HG02759 (cell line): ENCODE measurements around the gene PLSCR2.
"Not testable (repeated sequence)": the region's sequence is repeated elsewhere in the genome, so short reads cannot be mapped to it uniquely, and the experiment has no call there.

Experiments
- ATAC-seq: cut with Tn5 transposase; IDR thresholded peaks from one replicate; pipeline ENCODE4 v1.9.1; 2021; ENCODE audit warnings: mild to moderate bottlenecking, moderate library complexity; ENCODE audit not compliant: unreplicated experiment

PLSCR2 gene

GRCh38 chr3:146421819-146422759 is 47.3 kb downstream of the PLSCR2 start:
- no peak for ATAC-seq

- ATAC-seq: no peak
Observed at GRCh38 chr3:146416366-146416765, 53.0 kb downstream of the PLSCR2 start.

- no peak for ATAC-seq
Observed at GRCh38 chr3:146414010-146414409, 55.4 kb downstream of the PLSCR2 start.

- not testable (repeated sequence) for ATAC-seq
Observed at GRCh38 chr3:146412711-146413110, 56.6 kb downstream of the PLSCR2 start.

- no peak for ATAC-seq
Observed at GRCh38 chr3:146407956-146408355, 61.4 kb downstream of the PLSCR2 start.

- no peak for ATAC-seq
Observed at GRCh38 chr3:146404436-146404835, 64.9 kb downstream of the PLSCR2 start.

GRCh38 chr3:146403792-146404191 is 65.6 kb downstream of the PLSCR2 start:
- no peak for ATAC-seq

GRCh38 chr3:146396792-146397191 is 72.6 kb downstream of the PLSCR2 start:
- ATAC-seq: no peak

GRCh38 chr3:146395164-146395563 is 74.2 kb downstream of the PLSCR2 start:
- ATAC-seq: no peak

- ATAC-seq: no peak
Observed at GRCh38 chr3:146390957-146391356, 78.4 kb downstream of the PLSCR2 start.

- no peak for ATAC-seq
Observed at GRCh38 chr3:146390006-146390772, 79.2 kb downstream of the PLSCR2 start.

GRCh38 chr3:146387566-146387965 is 81.8 kb downstream of the PLSCR2 start:
- ATAC-seq: no peak

- ATAC-seq: no peak
Observed at GRCh38 chr3:146386936-146387335, 82.4 kb downstream of the PLSCR2 start.

- no peak for ATAC-seq
Observed at GRCh38 chr3:146384786-146385185, 84.6 kb downstream of the PLSCR2 start.
